ENCODE data around the gene SENP3.

The SENP3 gene

DNA sequence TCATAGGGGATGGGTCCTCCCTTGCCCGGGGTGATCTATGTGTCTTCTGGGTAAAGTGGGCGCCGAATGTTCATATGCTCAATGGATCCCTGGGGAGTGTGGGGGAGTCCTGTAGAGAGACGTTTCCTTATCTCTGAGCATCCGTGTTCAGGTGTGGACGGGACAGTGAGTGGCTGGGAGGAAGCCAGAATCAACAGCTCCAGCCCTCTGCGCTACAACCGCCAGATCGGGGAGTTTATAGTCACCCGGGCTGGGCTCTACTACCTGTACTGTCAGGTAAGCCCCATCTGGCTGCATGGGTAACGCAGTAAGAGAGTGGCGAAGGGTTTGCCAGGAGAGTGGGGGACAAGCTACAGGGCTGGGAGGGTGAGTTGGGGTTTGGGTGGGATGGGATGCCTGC is 5.1 kb upstream of the SENP3 start:
- no peak for DNase-seq (ENCODE audit: low read depth)

DNA sequence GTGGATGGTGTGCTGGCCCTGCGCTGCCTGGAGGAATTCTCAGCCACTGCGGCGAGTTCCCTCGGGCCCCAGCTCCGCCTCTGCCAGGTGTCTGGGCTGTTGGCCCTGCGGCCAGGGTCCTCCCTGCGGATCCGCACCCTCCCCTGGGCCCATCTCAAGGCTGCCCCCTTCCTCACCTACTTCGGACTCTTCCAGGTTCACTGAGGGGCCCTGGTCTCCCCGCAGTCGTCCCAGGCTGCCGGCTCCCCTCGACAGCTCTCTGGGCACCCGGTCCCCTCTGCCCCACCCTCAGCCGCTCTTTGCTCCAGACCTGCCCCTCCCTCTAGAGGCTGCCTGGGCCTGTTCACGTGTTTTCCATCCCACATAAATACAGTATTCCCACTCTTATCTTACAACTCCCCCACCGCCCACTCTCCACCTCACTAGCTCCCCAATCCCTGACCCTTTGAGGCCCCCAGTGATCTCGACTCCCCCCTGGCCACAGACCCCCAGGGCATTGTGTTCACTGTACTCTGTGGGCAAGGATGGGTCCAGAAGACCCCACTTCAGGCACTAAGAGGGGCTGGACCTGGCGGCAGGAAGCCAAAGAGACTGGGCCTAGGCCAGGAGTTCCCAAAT is 4.5 kb upstream of the SENP3 start:
- no peak for DNase-seq (ENCODE audit: low read depth)

GRCh38 chr17:7557775-7558543 is 3.8 kb upstream of the SENP3 start:
- peak; percentile 64 for DNase-seq (ENCODE audit: low read depth)

GRCh38 chr17:7558544-7559319 is 3.0 kb upstream of the SENP3 start, which contains the start of gene TNFSF13:
TSS of gene TNFSF13 (plus strand) at chr17:7558750. CDS start at chr17:7559040, 290 bp downstream.
- no peak for DNase-seq (ENCODE audit: low read depth)

- DNase-seq (ENCODE audit: low read depth) = no peak
Measured at GRCh38 chr17:7559320-7560171, 2.2 kb upstream of the SENP3 start.

- DNase-seq (ENCODE audit: low read depth) = peak; percentile 36
Measured at GRCh38 chr17:7560172-7561027, 1.3 kb upstream of the SENP3 start.

DNA sequence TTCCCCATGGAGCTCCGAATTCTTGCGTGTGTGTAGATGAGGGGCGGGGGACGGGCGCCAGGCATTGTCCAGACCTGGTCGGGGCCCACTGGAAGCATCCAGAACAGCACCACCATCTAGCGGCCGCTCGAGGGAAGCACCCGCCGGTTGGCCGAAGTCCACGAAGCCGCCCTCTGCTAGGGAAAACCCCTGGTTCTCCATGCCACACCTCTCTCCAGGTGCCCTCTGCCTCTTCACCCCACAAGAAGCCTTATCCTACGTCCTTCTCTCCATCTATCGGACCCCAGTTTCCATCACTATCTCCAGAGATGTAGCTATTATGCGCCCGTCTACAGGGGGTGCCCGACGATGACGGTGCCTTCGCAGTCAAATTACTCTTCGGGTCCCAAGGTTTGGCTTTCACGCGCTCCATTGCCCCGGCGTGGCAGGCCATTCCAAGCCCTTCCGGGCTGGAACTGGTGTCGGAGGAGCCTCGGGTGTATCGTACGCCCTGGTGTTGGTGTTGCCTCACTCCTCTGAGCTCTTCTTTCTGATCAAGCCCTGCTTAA is 617 bp upstream of the SENP3 start:
- DNase-seq (ENCODE audit: low read depth) = peak; percentile 75

DNA sequence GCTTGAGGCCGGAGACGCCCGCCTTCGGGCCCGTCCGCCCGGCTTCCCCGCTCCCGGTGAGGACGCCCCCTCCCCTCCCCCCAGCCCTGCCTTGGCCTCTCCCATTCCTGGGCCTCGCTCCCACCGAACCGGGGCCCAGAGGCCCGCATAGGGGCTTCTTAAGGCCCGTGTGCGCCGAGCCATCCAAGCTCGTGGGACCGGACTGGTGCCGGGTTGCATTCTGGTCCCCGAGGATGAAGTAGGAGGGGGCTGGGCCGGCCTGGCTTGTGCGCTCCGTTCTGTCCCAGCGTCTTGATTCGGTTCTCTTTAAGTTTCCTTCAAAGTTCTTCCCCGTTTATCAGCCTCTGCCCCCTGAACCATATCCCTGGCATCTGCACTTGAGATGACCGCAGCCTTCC is 488 bp downstream of the SENP3 start:
- DNase-seq (ENCODE audit: low read depth) = no peak

- DNase-seq (ENCODE audit: low read depth) = no peak
Measured at GRCh38 chr17:7563115-7563869, 1.6 kb downstream of the SENP3 start.

DNA sequence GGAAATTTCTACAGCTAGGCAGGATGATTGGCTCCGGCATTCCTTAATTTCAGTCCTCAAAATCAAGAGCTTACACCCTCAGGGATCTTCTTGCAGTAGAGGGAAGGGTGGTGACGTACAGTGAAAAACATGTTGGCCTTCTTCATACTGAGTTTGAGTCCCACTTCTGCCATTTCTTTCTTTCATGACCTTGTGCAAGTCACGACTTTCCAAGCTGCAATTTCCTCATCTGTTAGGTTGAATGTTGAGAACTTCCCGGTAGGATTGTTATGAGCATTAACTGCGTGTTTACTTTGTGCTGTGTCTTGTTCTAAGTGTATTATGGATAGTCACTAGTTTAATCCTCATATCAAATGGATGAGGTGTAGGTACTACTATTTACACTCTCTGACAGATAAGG is 7.9 kb downstream of the SENP3 start:
- no peak for DNase-seq (ENCODE audit: low read depth)

DNA sequence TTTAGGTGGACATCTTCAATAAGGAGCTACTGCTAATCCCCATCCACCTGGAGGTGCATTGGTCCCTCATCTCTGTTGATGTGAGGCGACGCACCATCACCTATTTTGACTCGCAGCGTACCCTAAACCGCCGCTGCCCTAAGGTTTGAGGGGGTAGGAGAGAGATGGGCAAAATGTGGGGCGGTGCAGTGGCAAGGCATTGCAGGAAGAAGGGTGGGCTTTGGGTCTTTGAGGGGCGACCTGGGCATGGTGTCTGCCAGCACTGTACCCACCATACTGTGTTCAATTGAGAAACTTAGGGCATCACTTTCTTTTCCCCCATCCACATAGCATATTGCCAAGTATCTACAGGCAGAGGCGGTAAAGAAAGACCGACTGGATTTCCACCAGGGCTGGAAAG is 8.6 kb downstream of the SENP3 start:
- DNase-seq (ENCODE audit: low read depth) = no peak

GRCh38 chr17:7572338-7572587 is 10.5 kb downstream of the SENP3 start:
- no peak for DNase-seq (ENCODE audit: low read depth)

DNA sequence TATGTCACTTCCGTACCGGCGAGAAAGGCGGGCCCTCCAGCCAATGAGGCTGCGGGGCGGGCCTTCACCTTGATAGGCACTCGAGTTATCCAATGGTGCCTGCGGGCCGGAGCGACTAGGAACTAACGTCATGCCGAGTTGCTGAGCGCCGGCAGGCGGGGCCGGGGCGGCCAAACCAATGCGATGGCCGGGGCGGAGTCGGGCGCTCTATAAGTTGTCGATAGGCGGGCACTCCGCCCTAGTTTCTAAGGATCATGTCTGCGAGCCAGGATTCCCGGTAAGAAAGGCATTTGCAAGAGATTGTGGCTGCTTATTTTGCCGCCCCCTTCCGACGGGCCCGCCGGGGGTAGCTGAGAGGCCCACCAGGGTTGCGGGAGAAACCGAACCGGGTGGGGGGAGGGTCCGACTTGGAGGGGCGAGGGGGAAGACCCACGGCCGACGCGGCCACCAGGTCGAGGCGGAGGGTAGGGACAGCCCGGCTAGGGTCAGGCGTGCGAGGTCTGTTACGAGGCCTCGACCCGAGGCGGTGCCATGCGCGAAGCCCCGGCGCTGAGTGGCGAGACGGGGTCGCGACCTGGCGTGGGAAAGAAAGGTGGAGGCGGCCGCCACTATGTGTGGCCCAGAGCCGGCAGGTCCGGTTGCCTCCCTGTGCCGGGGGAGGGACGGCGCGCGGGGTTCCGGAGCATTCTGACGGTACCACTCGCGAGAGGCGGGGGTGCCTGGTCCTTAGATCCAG is 11.0 kb downstream of the SENP3 start:
- peak; percentile 99 for DNase-seq (ENCODE audit: low read depth)

GRCh38 chr17:7573324-7574080 is 11.8 kb downstream of the SENP3 start:
- DNase-seq (ENCODE audit: low read depth) = peak; percentile 90

DNA sequence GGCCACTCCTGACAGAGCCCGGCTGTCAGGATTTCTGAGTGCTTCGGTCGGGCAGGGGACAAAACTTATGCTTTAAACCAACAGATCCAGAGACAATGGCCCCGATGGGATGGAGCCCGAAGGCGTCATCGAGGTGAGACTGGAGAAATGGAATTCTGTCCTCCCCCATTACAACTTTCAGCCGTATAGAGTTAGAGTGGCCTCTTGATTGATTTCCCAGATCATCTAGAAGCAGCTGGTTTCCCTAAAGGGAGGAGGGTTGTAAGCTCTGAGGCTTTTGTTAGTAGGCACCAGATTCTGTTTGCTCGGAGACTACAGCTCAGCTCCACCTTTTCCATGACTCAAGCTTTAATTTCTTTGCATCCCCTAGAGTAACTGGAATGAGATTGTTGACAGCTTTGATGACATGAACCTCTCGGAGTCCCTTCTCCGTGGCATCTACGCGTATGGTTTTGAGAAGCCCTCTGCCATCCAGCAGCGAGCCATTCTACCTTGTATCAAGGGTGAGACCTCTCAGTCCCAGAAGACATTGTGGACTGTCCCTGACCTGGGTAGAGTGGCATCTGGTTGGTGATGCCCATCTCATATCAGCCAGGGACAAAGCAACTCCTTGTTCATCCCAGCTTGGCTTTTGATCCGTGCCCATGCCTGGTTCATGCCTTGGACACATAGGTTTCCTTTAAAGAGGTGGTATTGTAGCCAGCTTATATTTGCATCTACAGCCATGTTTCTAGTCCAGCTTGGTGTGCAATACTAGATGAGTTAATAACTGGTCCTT is 12.6 kb downstream of the SENP3 start:
- DNase-seq (ENCODE audit: low read depth) = no peak

DNA sequence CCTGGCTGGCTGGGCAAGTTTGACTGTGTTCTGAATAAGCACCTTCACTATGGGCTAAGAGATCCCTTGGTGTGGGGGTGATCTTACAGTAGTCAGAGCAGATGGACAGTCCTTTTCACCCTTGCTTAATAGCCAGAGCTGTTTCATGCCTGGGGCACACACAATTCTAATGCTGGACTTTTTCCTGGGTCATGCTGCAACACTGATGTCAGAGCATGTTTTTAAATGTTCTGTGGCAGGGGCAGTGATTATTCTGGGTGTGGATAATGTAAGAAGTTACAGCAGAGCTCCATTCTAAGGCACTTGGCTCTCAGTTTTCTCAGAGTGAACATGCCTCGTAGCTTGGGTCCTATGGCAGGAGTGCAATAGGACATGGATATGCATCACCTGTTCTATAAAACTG is 13.8 kb downstream of the SENP3 start:
- DNase-seq (ENCODE audit: low read depth) = no peak

- DNase-seq (ENCODE audit: low read depth) = no peak
Measured at GRCh38 chr17:7575959-7576358, 14.2 kb downstream of the SENP3 start.

DNA sequence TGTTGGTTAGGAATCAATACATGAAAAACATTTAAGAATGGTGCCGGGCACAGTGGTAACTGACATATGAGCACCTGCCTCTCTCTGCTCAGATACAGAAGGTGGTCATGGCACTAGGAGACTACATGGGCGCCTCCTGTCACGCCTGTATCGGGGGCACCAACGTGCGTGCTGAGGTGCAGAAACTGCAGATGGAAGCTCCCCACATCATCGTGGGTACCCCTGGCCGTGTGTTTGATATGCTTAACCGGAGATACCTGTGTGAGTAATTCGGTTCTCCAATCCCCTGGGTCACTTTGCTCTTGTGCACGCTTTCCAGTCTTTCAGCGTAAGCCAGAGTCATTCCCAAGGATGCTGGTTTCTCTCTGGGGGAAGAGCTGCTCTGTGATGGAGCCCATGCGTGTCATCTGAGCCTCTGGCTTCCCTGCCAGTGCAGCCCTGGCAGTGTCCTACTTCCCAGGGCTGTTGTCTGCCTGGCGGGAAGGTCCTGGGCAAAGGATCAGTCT is 14.8 kb downstream of the SENP3 start:
- no peak for DNase-seq (ENCODE audit: low read depth)

All from fibroblast of the conjunctiva (primary cell).